C4-2B (cell line): ENCODE data around the gene SLC35G1.
A peak's percentile ranks its signal among the peaks of the same experiment; 100 is the strongest.

Source experiments
- H3K27ac ChIP-seq: fragments of 450-650 bp; 2 replicates; pipeline ENCODE4 v1.5.1; 2017
- CTCF ChIP-seq: fragments of 450-650 bp; conservative IDR thresholded peaks from 2 replicates; pipeline ENCODE4 v1.5.1; 2017; ENCODE audit warnings: mild to moderate bottlenecking
- ZFX ChIP-seq: fragments of 450-650 bp; IDR thresholded peaks from 2 replicates; pipeline ENCODE4 v1.6.1; 2017

Gene SLC35G1

DNA sequence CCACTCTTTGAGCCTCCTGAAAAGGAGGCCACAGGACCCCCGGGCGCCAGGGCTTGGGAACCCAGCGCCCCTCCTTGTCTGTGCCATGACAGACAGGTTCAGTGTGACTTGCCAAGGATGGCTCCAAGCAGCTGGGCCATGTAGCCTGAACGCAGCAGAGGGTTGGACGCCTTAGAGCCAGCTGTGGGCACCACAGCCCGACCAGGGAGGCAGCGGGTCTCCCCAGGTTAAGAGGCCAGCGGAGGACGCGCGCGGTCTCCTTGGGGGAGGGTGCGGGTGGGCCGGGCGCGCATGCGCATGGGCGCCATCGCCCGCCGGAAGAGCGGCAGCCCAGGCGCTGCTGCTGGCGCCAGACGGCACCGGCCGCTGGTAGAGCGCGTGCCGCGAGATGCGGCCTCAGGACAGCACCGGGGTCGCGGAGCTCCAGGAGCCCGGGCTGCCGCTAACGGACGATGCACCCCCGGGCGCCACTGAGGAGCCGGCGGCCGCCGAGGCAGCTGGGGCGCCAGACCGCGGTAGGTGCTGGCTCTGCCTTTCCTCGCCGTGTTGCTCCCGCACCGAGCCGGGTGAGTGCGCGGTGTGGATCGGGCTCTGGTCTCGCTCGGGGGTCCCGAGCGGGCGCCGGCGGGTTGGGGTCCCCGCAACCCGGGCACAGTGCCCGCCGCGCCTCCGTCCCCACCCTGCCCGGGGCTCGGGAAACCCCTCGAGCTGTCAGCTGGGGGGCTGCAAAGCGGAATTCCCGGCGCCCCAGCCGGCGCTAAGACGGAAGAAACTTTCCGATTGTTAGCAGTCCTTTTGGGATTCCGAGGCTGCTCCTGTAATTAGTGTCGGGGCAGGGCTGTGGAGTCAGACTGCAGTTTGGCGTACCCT, at the start of gene SLC35G1:
Gene SLC35G1 (plus strand): TSS at position 333 of the 870 bp plus-strand sequence. CDS start 56 bp downstream, at position 389.
- TF ChIP-seq CTCF (no peak), ZFX (0 out of 2 replicates have a peak, but pooled peaks have one; percentile 11)
- peak within 1 kb of the TSS; percentile 88 for H3K27ac ChIP-seq

- TF ChIP-seq ZFX (no peak), CTCF (no peak)
Observed at GRCh38 chr10:93844979-93845626, 48.7 kb upstream of the SLC35G1 start.

GRCh38 chr10:93849593-93849992, 44.2 kb upstream of the SLC35G1 start:
- TF ChIP-seq CTCF, result no peak
- no peak for TF ChIP-seq ZFX
- no peak overlapping the region for H3K27ac ChIP-seq

More at GRCh38 chr10:93844979-93845626, 48.7 kb upstream of the SLC35G1 start:
- H3K27ac ChIP-seq, result no peak overlapping the region

- no peak overlapping the region for H3K27ac ChIP-seq
- TF ChIP-seq CTCF (no peak), ZFX (no peak)
Observed at GRCh38 chr10:93850031-93851015, 43.5 kb upstream of the SLC35G1 start.

DNA sequence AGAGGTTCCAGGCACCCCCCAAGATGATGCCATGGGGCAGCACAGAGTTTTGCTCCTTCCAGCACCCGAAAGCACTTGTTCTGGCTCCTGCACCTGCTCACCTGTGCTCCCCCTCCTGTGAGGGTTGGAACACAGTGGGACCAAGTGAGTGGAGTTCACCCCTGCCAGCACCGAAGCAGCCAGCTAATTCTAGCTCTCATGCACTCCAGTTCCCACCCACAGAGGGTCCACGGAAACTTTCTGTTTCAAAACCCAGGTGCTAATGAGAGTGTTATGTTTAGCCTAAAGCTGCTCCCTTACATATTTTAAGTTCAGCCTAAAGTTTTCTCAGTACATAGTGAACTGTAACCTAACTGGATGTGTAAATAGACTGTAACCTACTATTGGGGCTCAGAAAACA, 42.6 kb upstream of the SLC35G1 start:
- H3K27ac ChIP-seq, result no peak overlapping the region
- TF ChIP-seq ZFX, result no peak
- TF ChIP-seq CTCF, result no peak

- TF ChIP-seq ZFX (no peak), CTCF (no peak)
- no peak overlapping the region for H3K27ac ChIP-seq
Observed at GRCh38 chr10:93852476-93853095, 41.2 kb upstream of the SLC35G1 start.
